NCI-H524 (cell line): ENCODE measurements around the gene ZNF138.
"Not testable (repeated sequence)": the region's sequence is repeated elsewhere in the genome, so short reads cannot be mapped to it uniquely, and the experiment has no call there.

Experiments used
- DNase-seq, 2 experiments: peaks; one replicate each; lab custom pipeline; 2025; lab: John Stamatoyannopoulos, UW

ZNF138 gene

DNA sequence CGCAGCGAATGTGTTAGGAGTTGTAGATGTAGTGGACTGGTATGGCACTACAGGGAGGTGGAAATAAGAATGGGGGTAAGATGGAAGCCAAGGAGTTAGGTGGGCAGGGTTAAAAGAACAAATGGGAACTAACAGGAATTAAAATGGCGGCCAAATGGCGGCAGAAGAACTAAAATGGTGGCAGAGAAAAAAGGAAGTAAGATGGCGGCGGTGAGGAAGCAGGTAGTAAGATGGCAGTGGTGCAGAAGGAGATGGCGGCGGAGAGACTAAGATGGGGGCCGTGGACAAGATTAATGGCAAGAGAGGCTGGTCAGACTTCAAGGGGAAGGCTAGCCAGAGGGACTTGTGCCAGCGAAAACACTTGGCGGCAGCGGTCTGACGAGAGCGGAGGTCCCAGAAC lies 44.5 kb downstream of the ZNF138 start:
- no peak for DNase-seq

- DNase-seq: no peak
Measured at GRCh38 chr7:64839910-64840309, 45.7 kb downstream of the ZNF138 start.

DNA sequence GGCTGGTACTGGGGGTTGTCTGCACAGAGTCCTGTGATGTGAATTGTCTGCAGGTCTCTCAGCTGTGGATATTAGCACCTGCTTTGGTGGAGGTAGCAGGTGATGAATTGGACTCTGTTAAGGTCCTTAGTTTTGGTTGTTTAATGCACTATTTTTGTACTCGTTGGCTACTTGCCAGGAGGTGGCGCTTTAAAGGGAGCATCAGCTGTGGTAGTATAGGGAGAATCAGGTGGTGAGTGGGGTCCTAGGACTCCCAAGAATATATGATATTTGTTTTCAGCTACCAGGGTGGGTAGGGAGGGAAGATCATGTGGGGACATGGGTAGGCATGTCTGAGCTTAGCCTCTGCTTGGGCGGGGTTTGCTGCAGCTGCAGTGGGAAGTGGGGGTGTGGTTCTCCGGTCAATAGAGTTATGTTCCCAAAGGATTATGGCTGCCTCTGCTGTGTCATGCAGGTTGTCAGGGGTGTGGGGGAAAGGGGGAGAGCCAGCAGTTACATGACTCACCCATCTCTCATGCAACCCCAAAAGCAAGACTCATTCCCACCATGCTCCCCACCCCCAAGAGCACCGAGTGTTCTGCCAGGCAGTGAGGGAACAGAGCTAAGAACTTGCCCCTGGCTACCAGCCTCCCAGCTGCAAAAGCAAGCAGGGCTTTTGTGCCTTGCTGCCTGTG lies 55.2 kb downstream of the ZNF138 start:
- no peak for DNase-seq

GRCh38 chr7:64849924-64850499 lies 55.8 kb downstream of the ZNF138 start:
- no peak for DNase-seq

- no peak for DNase-seq
Measured at GRCh38 chr7:64853679-64854078, 59.5 kb downstream of the ZNF138 start.

GRCh38 chr7:64854969-64855368 lies 60.7 kb downstream of the ZNF138 start:
- no peak for DNase-seq

DNA sequence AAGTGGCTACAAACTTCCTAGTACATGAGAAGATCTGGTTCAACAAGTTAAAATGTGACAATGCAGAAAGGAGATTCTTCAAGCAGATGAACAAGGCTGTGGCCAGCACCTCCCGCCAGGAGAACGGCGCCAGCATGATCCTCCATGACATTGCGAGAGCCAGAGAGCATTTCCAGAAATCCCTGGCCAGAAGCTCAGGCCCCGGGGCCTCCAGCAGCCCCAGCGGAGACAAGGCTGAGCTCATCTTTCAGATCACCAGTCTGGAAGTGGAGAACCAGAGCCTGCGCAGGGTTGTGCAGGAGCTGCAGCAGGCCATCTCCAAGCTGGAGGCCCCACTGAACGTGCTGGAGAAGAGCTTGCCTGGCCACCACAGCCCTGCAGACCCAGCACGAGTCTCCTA lies 68.8 kb downstream of the ZNF138 start:
- DNase-seq: no peak

DNA sequence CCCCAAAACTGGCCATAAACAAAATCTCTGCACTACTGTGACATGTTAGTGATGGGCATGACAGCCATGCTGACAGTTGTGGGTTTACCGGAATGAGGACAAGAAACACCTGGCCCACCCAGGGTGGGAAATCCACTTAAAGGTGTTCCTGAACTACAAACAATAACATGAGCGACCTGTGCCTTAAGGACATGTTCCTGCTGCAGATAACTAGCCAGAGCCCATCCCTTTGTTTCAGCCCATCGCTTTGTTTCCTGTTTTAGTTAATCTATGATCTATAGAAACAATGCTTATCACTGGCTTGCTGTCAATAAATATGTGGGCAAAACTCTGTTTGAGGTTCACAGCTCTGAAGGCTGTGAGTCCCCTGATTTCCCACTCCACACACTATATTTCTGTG lies 69.3 kb downstream of the ZNF138 start:
- DNase-seq: not testable (repeated sequence)

DNA sequence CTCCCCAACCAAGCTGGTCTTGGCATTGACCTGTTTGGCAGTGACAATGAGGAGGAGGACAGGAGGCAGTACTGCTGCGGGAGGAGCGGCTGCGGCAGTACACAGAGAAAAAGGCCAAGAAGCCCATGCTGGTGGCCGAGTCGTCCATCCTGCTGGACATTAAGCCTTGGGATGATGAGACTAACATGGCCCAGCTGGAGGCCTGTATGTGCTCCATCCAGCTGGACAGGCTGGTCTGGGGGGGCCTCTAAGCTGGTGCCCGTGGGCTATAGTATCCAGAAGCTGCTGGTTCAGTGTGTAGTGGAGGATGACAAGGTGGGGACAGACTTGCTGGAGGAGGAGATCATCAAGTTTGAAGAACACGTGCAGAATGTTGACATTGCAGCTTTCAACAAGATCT lies 69.7 kb downstream of the ZNF138 start:
- DNase-seq: no peak

DNA sequence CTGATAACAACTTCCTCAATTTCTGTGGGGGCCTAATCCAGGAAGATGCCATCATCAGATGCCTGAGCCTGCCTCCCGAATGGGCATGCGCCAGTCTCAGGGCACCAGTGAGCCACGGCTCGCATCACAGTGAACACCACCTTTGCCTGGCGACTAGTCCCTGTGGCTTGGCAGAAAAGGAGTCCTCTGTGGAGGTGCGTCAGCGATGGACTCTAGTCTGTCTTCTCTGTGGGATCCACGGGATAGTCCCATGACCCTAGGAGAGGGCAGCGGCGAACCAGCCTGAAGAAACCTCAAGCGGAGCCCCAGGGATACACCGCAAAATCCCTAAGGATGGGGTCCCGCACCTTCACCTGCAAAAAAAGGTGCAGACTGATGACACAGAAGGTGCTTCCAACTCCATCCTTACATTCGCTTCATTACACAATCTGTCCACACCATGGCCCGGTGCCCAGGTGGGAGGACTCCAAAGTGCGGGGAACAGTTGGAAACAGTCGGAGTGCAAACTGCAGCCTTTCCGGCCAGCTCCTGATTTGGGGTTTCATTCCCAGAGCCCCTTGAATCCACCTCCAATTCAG lies 73.7 kb downstream of the ZNF138 start:
- DNase-seq: no peak

GRCh38 chr7:64868499-64868898 lies 74.3 kb downstream of the ZNF138 start:
- no peak for DNase-seq

- no peak for DNase-seq
Measured at GRCh38 chr7:64869121-64869725, 75.0 kb downstream of the ZNF138 start.

DNA sequence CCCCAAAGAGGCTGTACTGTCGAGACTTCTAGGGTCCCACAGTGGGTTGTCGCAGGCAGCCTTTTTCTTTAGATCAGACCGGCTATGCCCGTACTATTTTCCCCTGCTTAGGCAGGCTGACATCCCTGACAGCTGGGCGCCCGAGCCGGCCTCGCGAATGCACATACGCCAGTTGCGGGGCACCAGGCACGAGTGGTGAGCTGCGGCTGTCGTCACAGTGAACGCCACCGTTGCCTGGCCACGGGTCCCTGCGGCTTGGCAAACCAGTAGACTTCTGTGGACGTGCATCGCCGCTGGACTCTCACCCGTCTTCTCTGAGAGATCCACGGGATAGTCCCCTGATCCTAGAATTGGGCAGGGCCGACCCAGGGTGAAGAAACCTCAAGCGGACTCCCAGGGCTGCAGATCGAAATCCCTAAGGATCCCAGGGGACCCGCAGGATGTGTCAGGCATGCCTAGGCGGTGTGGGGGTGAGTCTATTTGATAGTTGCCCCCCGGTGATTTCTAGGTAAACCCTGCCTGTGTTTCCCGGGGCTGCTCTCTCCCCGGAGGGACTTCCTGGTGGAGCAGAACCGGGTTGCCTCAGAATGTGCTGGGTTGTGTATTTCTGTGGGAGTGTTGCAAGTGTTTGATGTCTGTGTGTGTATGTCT lies 75.8 kb downstream of the ZNF138 start:
- no peak for DNase-seq

- DNase-seq: no peak
Measured at GRCh38 chr7:64870656-64871055, 76.4 kb downstream of the ZNF138 start.

- DNase-seq: no peak
Measured at GRCh38 chr7:64871761-64872160, 77.5 kb downstream of the ZNF138 start.

- no peak for DNase-seq
Measured at GRCh38 chr7:64872351-64873154, 78.3 kb downstream of the ZNF138 start.

GRCh38 chr7:64873155-64873500 lies 78.9 kb downstream of the ZNF138 start:
- DNase-seq: no peak

GRCh38 chr7:64873517-64873916 lies 79.3 kb downstream of the ZNF138 start:
- DNase-seq: no peak

DNA sequence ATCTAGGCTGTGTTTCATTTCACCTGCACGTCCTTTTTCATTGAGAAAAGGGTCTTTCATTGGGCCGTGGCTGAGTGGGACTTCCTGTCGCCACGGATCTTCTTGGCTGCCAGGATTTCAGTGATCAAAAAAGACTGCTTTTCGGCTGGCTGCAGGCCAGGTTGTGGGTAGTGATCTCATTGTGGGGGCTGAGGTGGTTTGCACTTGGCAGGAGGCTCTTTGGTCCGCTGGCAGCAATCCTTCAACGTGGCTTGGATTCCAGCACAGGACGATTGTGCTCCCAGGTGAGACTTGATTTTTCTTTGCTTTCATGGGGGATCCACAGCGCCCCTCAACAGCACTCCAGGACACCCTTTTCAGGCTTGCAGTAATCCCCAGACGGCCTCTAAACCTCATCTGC lies 79.9 kb downstream of the ZNF138 start:
- DNase-seq: no peak

DNA sequence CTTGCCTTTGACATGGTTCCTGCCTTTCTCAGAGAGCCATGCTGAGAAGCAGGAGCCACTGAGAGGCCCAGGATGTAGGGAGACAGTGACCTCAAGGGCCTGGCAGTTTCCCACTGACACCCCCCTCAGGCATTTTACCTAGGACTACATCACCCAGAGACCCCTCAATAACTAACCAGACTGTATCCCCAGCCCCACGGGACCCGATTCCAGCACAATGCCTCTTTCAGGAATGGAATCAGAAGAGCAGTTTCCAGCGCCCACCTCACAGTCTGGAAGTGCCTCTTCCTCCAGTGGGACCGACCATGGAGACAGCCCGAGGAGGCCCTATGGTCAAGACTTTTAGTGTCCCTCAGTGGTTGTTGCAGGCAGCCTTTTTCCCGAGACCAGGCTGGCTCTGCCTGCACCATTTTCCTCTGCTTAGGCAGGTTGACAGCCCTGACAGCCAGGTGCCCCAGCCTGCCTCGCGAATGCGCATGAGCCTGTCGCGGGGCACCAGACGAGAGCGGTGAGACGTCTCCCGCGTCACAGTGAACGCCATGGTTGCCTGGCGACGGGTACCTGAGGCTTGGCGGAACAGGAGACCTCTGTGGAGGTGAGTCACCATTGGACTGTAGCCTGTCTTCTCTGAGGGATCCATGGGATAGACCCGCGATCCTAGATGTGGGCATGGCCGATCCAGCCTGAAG lies 80.5 kb downstream of the ZNF138 start:
- DNase-seq: no peak

DNA sequence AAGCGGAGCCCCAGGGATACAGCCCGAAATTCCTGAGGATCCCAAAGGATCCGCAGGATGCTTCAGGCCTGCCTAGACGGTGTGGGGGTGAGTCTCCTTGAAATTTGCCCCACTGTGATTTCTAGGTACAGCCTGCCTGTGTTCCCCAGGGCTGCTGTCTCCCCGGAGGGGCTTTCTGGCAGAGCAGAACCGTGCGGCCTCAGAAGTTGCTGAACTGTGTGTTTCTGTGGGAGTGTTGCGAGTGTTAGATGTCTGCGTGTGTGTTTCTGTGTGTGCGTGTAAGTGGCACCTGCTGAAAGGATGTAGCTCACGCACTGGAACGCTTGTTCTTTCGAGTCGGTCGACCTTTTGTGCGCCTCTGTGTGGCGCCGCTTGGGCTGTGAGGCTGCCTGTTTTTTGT lies 81.0 kb downstream of the ZNF138 start:
- DNase-seq: no peak
